Sciatic nerve (tissue), 2 donors: ENCODE data around the gene SOX18. TPM values are rescaled to one million over a fixed set of nuclear protein-coding genes. Genes with fewer than 3 reads are reported as not detected.
"Not testable (repeated sequence)": the region's sequence is repeated elsewhere in the genome, so short reads cannot be mapped to it uniquely, and the experiment has no call there.

Experiments
- ATAC-seq: fragments of 200-7000 bp; cut with Tn5 transposase; one replicate; pipeline ENCODE4 v1.9.1; 2020; ENCODE audit warnings: mild to moderate bottlenecking, moderate library complexity
- DNase-seq: peaks from one replicate; pipeline ENCODE4 v3.0.0-alpha.2; 2020; ENCODE audit warnings: low spot score
- intact Hi-C: fragments of 100-400 bp; cut with DNase I; formaldehyde crosslinking; loops from one replicate; pipeline ENCODE4 v1.14.2; 2022
- microRNA-seq: library from miRNA; unstranded; fragments of <30 nt; microRNA quantifications from one replicate; pipeline ENCODE4 v1.2.0, GENCODE V29; 2020
- total RNA-seq: library from RNA; stranded (reverse); fragmentation: NEBNext Ultra II Directional; extraction: Animal tissue kit (Norgen Biotek cat#: 25700); gene quantifications from one replicate; pipeline ENCODE4 v1.2.1, GENCODE V29; 2021
- donor health status: DM: no; HTN: no; CAD: no.
- donor health status: DM: no; HTN: no; CAD: no.

Gene SOX18
- total RNA-seq, 1 donor from 2014 or later: 134 TPM

GRCh38 chr20:64015635-64016034 lies 33.8 kb downstream of the SOX18 start:
- DNase-seq (no peak), ATAC-seq (no peak)
- intact Hi-C loops: no loop called here

- ATAC-seq, intact Hi-C loops, DNase-seq: not testable (repeated sequence)
These were observed 36.9 kb downstream of the SOX18 start for GRCh38 chr20:64012385-64013154.

GRCh38 chr20:64011366-64011779 lies 38.1 kb downstream of the SOX18 start:
- no peak for ATAC-seq
- no peak for DNase-seq
- intact Hi-C loops: no loop called here

GRCh38 chr20:64010711-64011237 lies 38.7 kb downstream of the SOX18 start:
- intact Hi-C loops: no loop called here
- ATAC-seq (no peak), DNase-seq (no peak)

- intact Hi-C loops: no loop called here
- DNase-seq (no peak), ATAC-seq (no peak)
These were observed 39.5 kb downstream of the SOX18 start for GRCh38 chr20:64009811-64010387.

GRCh38 chr20:64006902-64007301 lies 42.5 kb downstream of the SOX18 start:
- intact Hi-C loops: no loop called here
- ATAC-seq: no peak
- no peak for DNase-seq

- no peak for ATAC-seq
- intact Hi-C loops: no loop called here
- DNase-seq: no peak
These were observed 42.9 kb downstream of the SOX18 start for GRCh38 chr20:64006490-64006889.

GRCh38 chr20:64005394-64005793 lies 44.0 kb downstream of the SOX18 start:
- intact Hi-C loops: no loop called here
- ATAC-seq (no peak), DNase-seq (no peak)

- DNase-seq (no peak), ATAC-seq (no peak)
- intact Hi-C loops: no loop called here
These were observed 45.3 kb downstream of the SOX18 start for GRCh38 chr20:64003960-64004725.

- DNase-seq (no peak), ATAC-seq (no peak)
- intact Hi-C loops: no loop called here
These were observed 47.8 kb downstream of the SOX18 start for GRCh38 chr20:64001607-64002011.

- no peak for DNase-seq
- intact Hi-C loops: no loop called here
- no peak for ATAC-seq
These were observed 48.5 kb downstream of the SOX18 start for GRCh38 chr20:64000906-64001305.

Small RNAs within 50 kb of the gene (microRNA-seq; reads per million reads assigned to microRNA genes)
- not detected for gene MIR6813

Other genes with a start within 250 kb of the SOX18 start
- 30.2 TPM for gene ZBTB46, start 218.4 kb downstream of the SOX18 start, total RNA-seq
- gene ABHD16B, start 188.1 kb downstream of the SOX18 start, total RNA-seq: not detected
- gene TPD52L2, start 184.4 kb downstream of the SOX18 start, total RNA-seq: 69.1 TPM
- 30.1 TPM for gene DNAJC5, start 154.5 kb downstream of the SOX18 start, total RNA-seq
- gene UCKL1, start 93.2 kb downstream of the SOX18 start, total RNA-seq: 50.8 TPM
- gene ZNF512B, start 79.7 kb downstream of the SOX18 start, total RNA-seq: 13.6 TPM
- 2.9 TPM for gene SAMD10, start 70.0 kb downstream of the SOX18 start, total RNA-seq
- 60.4 TPM for gene PRPF6, start 68.5 kb downstream of the SOX18 start, total RNA-seq
- gene C20orf204, start 13.5 kb downstream of the SOX18 start, total RNA-seq: 2.1 TPM
- 81.2 TPM for gene TCEA2, start 13.6 kb upstream of the SOX18 start, total RNA-seq
- gene RGS19, start 29.9 kb upstream of the SOX18 start, total RNA-seq: 10.8 TPM
- gene OPRL1, start 30.4 kb upstream of the SOX18 start, total RNA-seq: 1.0 TPM
- gene LKAAEAR1, start 34.8 kb upstream of the SOX18 start, total RNA-seq: not detected
- gene NPBWR2, start 57.9 kb upstream of the SOX18 start, total RNA-seq: not detected
- gene MYT1, start 114.8 kb upstream of the SOX18 start, total RNA-seq: not detected
- 85.6 TPM for gene PCMTD2, start 206.1 kb upstream of the SOX18 start, total RNA-seq